Panc1 (cell line): ENCODE results near the gene SPP1. TPM values are rescaled to one million over a fixed set of nuclear protein-coding genes. Genes with fewer than 3 reads are reported as not detected.
"Not testable (repeated sequence)": the region's sequence is repeated elsewhere in the genome, so short reads cannot be mapped to it uniquely, and the experiment has no call there.

Experiments used
- ATAC-seq: fragments of 200-7000 bp; cut with Tn5 transposase; 2 replicates; pipeline ENCODE4 v1.9.1; 2020; ENCODE audit warnings: mild to moderate bottlenecking, moderate library complexity
- BruUV-seq: library from RNA; stranded (reverse); fragments of 400-500 nt; replicated peaks from 2 replicates; lab custom pipeline; 2021; lab: Mats Ljungman, UMichigan
- CTCF ChIA-PET: fragments of 300-600 bp; sonication (Branson Sonifier 250); formaldehyde crosslinking; loops from one replicate; lab custom pipeline; 2022; ENCODE audit warnings: antibody characterized with exemption; lab: Charles Lee
- POLR2A ChIA-PET: fragments of 300-600 bp; sonication (Branson Sonifier 250); formaldehyde crosslinking; loops from one replicate; lab custom pipeline; 2022; ENCODE audit warnings: antibody characterized with exemption; lab: Charles Lee
- DNase-seq: peaks from one replicate; pipeline ENCODE4 v3.0.0-alpha.2; 2010; ENCODE audit warnings: low read depth, low spot score
- H3K27ac ChIP-seq: 2 replicates; pipeline ENCODE4 v1.5.1; 2011; ENCODE audit warnings: mild to moderate bottlenecking, low read length, inconsistent platforms
- H3K27me3 ChIP-seq: fragments of 200-500 bp; sonication (Bioruptor generic); 2 replicates; pipeline ENCODE4 v1.6.0; 2014; ENCODE audit warnings: low read length, inconsistent platforms; ENCODE audit not compliant: control insufficient read depth, insufficient read depth
- H3K36me3 ChIP-seq: fragments of 200-500 bp; sonication (Bioruptor generic); 2 replicates; pipeline ENCODE4 v1.5.1; 2014; ENCODE audit warnings: inconsistent platforms, mild to moderate bottlenecking, low read length, moderate library complexity; ENCODE audit not compliant: control insufficient read depth, insufficient read depth
- H3K4me1 ChIP-seq: 2 replicates; pipeline ENCODE4 v1.5.1; 2011; ENCODE audit warnings: inconsistent platforms, mild to moderate bottlenecking, low read length, moderate library complexity; ENCODE audit not compliant: control insufficient read depth, insufficient read depth
- H3K4me3 ChIP-seq, 2 experiments: 2 replicates each; pipeline ENCODE4 v1.5.1; 2011 to 2012; ENCODE audit warnings: low read depth in 2 of 2, low read length in 2 of 2, mild to moderate bottlenecking in 2 of 2, inconsistent platforms in 1 of 2, moderate library complexity in 1 of 2
- H3K9me3 ChIP-seq: fragments of 200-500 bp; sonication (Bioruptor generic); 2 replicates; pipeline ENCODE4 v1.5.1; 2014; ENCODE audit warnings: low read depth, mild to moderate bottlenecking, inconsistent platforms, low read length, moderate library complexity; ENCODE audit not compliant: control insufficient read depth, insufficient read depth
- POLR2AphosphoS5 ChIP-seq: IDR thresholded peaks from 2 replicates; pipeline ENCODE4 v1.6.1; 2012; ENCODE audit warnings: mild to moderate bottlenecking, low read depth, low read length, moderate library complexity
- REST ChIP-seq, 2 experiments: IDR thresholded peaks; 2 replicates each; pipeline ENCODE4 v1.6.1; 2011 to 2012; ENCODE audit warnings: low read depth in 2 of 2, control low read depth in 1 of 2, low read length in 1 of 2, mild to moderate bottlenecking in 1 of 2, moderate library complexity in 1 of 2; ENCODE audit not compliant: insufficient read depth in 1 of 2
- SIN3A ChIP-seq: IDR thresholded peaks from 2 replicates; pipeline ENCODE4 v1.6.1; 2012; ENCODE audit warnings: low read depth, mild to moderate bottlenecking, low read length, moderate library complexity, borderline replicate concordance; ENCODE audit not compliant: insufficient read depth
- TCF7L2 ChIP-seq: IDR thresholded peaks from 2 replicates; pipeline ENCODE4 v1.6.1; 2011; ENCODE audit warnings: mild to moderate bottlenecking, low read depth, low read length, inconsistent platforms
- in situ Hi-C: cut with HindIII; loops from 2 replicates; pipeline ENCODE4 v1.10.0; 2016; ENCODE audit warnings: low sequenced_read_pairs, low pct_unique_long_range_greater_than_20kb
- intact Hi-C: fragments of 100-400 bp; cut with micrococcal nuclease; formaldehyde crosslinking; loops from one replicate; pipeline ENCODE4 v1.10.0; 2022; ENCODE audit not compliant: unreplicated experiment
- total RNA-seq: library from RNA; stranded (reverse); gene quantifications from one replicate; pipeline ENCODE4 v1.2.1, GENCODE V29; 2021; ENCODE audit not compliant: unreplicated experiment
- TF ChIP-seq, protein P1 (sequence below): fragments of 450-650 bp; IDR thresholded peaks from 2 replicates; pipeline ENCODE4 v1.5.1; 2017; ENCODE audit warnings: mild to moderate bottlenecking

SPP1 gene
- total RNA-seq, 1 experiment from 2014 or later, result 1.6 TPM

- Histone ChIP-seq H3K9me3 (no peaks in the 10 kb centered on the region), H3K27ac (no peak overlapping the region), H3K27me3 (no peaks in the 10 kb centered on the region; the same call in 1 of the 2 replicates), H3K36me3 (no peaks in the 10 kb centered on the region), H3K4me1 (no peaks in the 10 kb centered on the region), H3K4me3 (no peak overlapping the region)
- BruUV-seq, result no TSS peak
- TF ChIP-seq POLR2AphosphoS5 (no peak), TCF7L2 (no peak)
- POLR2A ChIA-PET, result interaction anchor here (0.6 kb wide), 1 partner anchor 233 kb away, joined by 8 read pairs; no protein-coding TSS in a partner anchor
- in situ Hi-C loops, result no loop called here
- intact Hi-C loops, result no loop called here
- ATAC-seq (no peak), DNase-seq (no peak)
- CTCF ChIA-PET, result no interaction called here
Observed at GRCh38 chr4:87995435-87995834, 19.9 kb downstream of the SPP1 start.

DNA sequence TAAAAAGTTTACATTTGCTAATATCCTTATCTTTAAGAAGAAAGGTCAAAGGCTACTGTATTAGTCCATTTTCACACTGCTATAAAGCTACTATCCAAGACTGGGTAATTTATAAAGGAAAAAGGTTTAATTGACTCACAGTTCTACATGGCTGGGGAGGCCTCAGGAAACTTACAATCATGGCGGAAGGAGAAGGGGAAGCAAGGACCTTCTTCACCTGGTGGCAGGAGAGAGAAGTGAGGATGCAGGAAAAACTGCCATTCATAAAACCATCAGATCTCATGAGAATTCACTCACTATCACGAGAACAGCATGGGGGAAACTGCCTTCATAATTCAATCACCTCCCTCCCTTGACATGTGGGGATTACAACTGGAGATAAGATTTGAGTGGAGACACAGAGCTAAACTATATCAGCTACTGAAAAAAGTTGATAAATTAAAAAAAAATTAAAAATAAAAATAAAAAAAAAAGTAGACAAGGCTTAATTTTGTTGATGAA is 23.7 kb downstream of the SPP1 start:
- H3K4me3 ChIP-seq, intact Hi-C loops, in situ Hi-C loops, CTCF ChIA-PET, ATAC-seq, BruUV-seq, H3K36me3 ChIP-seq, H3K4me1 ChIP-seq, H3K27me3 ChIP-seq, H3K27ac ChIP-seq, DNase-seq, H3K9me3 ChIP-seq: not testable (repeated sequence)
- POLR2A ChIA-PET, result interaction anchor here (0.6 kb wide), 1 partner anchor 682 kb away, joined by 3 read pairs; no protein-coding TSS in a partner anchor

GRCh38 chr4:88001871-88002270 is 26.4 kb downstream of the SPP1 start:
- H3K4me1 ChIP-seq, result no peaks in the 10 kb centered on the region
- intact Hi-C loops (no loop called here), in situ Hi-C loops (no loop called here)
- no TSS peak for BruUV-seq
- no peaks in the 10 kb centered on the region for H3K36me3 ChIP-seq
- ATAC-seq, result no peak
- ChIA-PET CTCF (no interaction called here), POLR2A (no interaction called here)
- no peak overlapping the region for H3K27ac ChIP-seq
- no peak overlapping the region for H3K4me3 ChIP-seq
- no peak for DNase-seq
- no peaks in the 10 kb centered on the region for H3K9me3 ChIP-seq
- TF ChIP-seq, protein P1, sequence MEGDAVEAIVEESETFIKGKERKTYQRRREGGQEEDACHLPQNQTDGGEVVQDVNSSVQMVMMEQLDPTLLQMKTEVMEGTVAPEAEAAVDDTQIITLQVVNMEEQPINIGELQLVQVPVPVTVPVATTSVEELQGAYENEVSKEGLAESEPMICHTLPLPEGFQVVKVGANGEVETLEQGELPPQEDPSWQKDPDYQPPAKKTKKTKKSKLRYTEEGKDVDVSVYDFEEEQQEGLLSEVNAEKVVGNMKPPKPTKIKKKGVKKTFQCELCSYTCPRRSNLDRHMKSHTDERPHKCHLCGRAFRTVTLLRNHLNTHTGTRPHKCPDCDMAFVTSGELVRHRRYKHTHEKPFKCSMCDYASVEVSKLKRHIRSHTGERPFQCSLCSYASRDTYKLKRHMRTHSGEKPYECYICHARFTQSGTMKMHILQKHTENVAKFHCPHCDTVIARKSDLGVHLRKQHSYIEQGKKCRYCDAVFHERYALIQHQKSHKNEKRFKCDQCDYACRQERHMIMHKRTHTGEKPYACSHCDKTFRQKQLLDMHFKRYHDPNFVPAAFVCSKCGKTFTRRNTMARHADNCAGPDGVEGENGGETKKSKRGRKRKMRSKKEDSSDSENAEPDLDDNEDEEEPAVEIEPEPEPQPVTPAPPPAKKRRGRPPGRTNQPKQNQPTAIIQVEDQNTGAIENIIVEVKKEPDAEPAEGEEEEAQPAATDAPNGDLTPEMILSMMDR, result no peak
- TF ChIP-seq SIN3A (no peak), POLR2AphosphoS5 (no peak), TCF7L2 (no peak), REST (IDR thresholded peaks at IDR 0.05; ENCODE audit: insufficient read depth in 1 of 2, low read depth in 2 of 2, low read length in 1 of 2) (no peak)
- no peaks in the 10 kb centered on the region for H3K27me3 ChIP-seq
